OCI-LY1 (cell line): ENCODE measurements around the gene CYFIP1.

Experiments used
- CTCF ChIP-seq: fragments of 200-600 bp; sonication (generic), shearing (Covaris generic); IDR thresholded peaks from 2 replicates; pipeline ENCODE4 v1.5.1; 2017; ENCODE audit warnings: mild to moderate bottlenecking, antibody characterized with exemption, low read length, moderate library complexity, mixed read lengths
- EZH2 ChIP-seq: fragments of 200-600 bp; sonication (generic), shearing (Covaris generic); IDR thresholded peaks from 2 replicates; pipeline ENCODE4 v1.8.0; 2017; ENCODE audit warnings: borderline replicate concordance, mixed run types, mild to moderate bottlenecking, antibody characterized with exemption, low read length, moderate library complexity, mixed read lengths

GRCh38 chr15:22891426-22892210, 88.5 kb downstream of the CYFIP1 start:
- no peak for TF ChIP-seq EZH2
- TF ChIP-seq CTCF = no peak
